GM21717 (cell line): ENCODE results near the gene CHST9.
"Not testable (repeated sequence)": the region's sequence is repeated elsewhere in the genome, so short reads cannot be mapped to it uniquely, and the experiment has no call there.

Experiments
- ATAC-seq: cut with Tn5 transposase; IDR thresholded peaks from one replicate; pipeline ENCODE4 v1.9.1; 2021; ENCODE audit warnings: mild to moderate bottlenecking, moderate library complexity; ENCODE audit not compliant: unreplicated experiment

The CHST9 gene

GRCh38 chr18:26943906-26944305 lies 241.2 kb downstream of the CHST9 start:
- ATAC-seq: no peak

- no peak for ATAC-seq
These were observed 243.5 kb downstream of the CHST9 start for GRCh38 chr18:26941584-26941983.

GRCh38 chr18:26940744-26941398 lies 244.2 kb downstream of the CHST9 start:
- no peak for ATAC-seq

GRCh38 chr18:26931659-26932058 lies 253.4 kb downstream of the CHST9 start:
- no peak for ATAC-seq

- no peak for ATAC-seq
These were observed 254.5 kb downstream of the CHST9 start for GRCh38 chr18:26930630-26931029.

- no peak for ATAC-seq
These were observed 256.3 kb downstream of the CHST9 start for GRCh38 chr18:26928670-26929313.

- not testable (repeated sequence) for ATAC-seq
These were observed 257.3 kb downstream of the CHST9 start for GRCh38 chr18:26927822-26928221.

- no peak for ATAC-seq
These were observed 258.9 kb downstream of the CHST9 start for GRCh38 chr18:26926066-26926675.

- ATAC-seq: no peak
These were observed 259.8 kb downstream of the CHST9 start for GRCh38 chr18:26925313-26925712.

- no peak for ATAC-seq
These were observed 262.8 kb downstream of the CHST9 start for GRCh38 chr18:26922313-26922712.

GRCh38 chr18:26920644-26921043 lies 264.5 kb downstream of the CHST9 start:
- no peak for ATAC-seq

GRCh38 chr18:26919627-26920026 lies 265.5 kb downstream of the CHST9 start:
- no peak for ATAC-seq

- ATAC-seq: no peak
These were observed 265.9 kb downstream of the CHST9 start for GRCh38 chr18:26919201-26919600.

GRCh38 chr18:26911840-26912239 lies 273.3 kb downstream of the CHST9 start:
- ATAC-seq: no peak

GRCh38 chr18:26909599-26910290 lies 275.4 kb downstream of the CHST9 start:
- no peak for ATAC-seq

GRCh38 chr18:26908906-26909305 lies 276.2 kb downstream of the CHST9 start:
- ATAC-seq: no peak

- no peak for ATAC-seq
These were observed 282.8 kb downstream of the CHST9 start for GRCh38 chr18:26902291-26902690.

GRCh38 chr18:26901020-26901419 lies 284.1 kb downstream of the CHST9 start:
- ATAC-seq: no peak

- no peak for ATAC-seq
These were observed 290.7 kb downstream of the CHST9 start for GRCh38 chr18:26894426-26894825.

GRCh38 chr18:26893996-26894395 lies 291.1 kb downstream of the CHST9 start:
- no peak for ATAC-seq

GRCh38 chr18:26888259-26888658 lies 296.8 kb downstream of the CHST9 start:
- ATAC-seq: no peak
